Fibroblast of villous mesenchyme (primary cell): ENCODE measurements around the gene GAD1. TPM values are rescaled to one million over a fixed set of nuclear protein-coding genes. Genes with fewer than 3 reads are reported as not detected.
A peak's percentile ranks its signal among the peaks of the same experiment; 100 is the strongest.

ENCODE experiments used
- DNase-seq: peaks from one replicate; pipeline ENCODE4 v3.0.0-alpha.2; 2010; ENCODE audit warnings: low read depth
- H3K4me3 ChIP-seq: 2 replicates; pipeline ENCODE4 v1.5.1; 2011; ENCODE audit warnings: low read depth, mild to moderate bottlenecking, low read length
- CTCF ChIP-seq: IDR thresholded peaks from 2 replicates; pipeline ENCODE4 v1.5.1; 2012; ENCODE audit warnings: low read depth, mild to moderate bottlenecking, low read length; ENCODE audit not compliant: insufficient read depth
- total RNA-seq: library from RNA; depleted of rRNA; stranded (reverse); fragments of >200 nt; gene quantifications from 2 replicates; pipeline ENCODE4 v1.2.3, GENCODE V29; 2012

The GAD1 gene
- total RNA-seq, 1 donor = not detected

- no peak for DNase-seq
- no peak overlapping the region for H3K4me3 ChIP-seq
- no peak for TF ChIP-seq CTCF
These were observed 28.7 kb downstream of the GAD1 start for GRCh38 chr2:170845343-170845742.

- no peak for DNase-seq
- no peak for TF ChIP-seq CTCF
These were observed 29.6 kb downstream of the GAD1 start for GRCh38 chr2:170846314-170846713.

GRCh38 chr2:170847716-170848115, 31.0 kb downstream of the GAD1 start:
- no peak for DNase-seq
- TF ChIP-seq CTCF = no peak
- no peak overlapping the region for H3K4me3 ChIP-seq

More at GRCh38 chr2:170846314-170846713, 29.6 kb downstream of the GAD1 start:
- H3K4me3 ChIP-seq = no peak overlapping the region

GRCh38 chr2:170848587-170848986, 31.9 kb downstream of the GAD1 start:
- no peak for TF ChIP-seq CTCF
- H3K4me3 ChIP-seq = no peak overlapping the region
- peak; percentile 58 for DNase-seq

- H3K4me3 ChIP-seq = no peak overlapping the region
- no peak for TF ChIP-seq CTCF
- DNase-seq = no peak
These were observed 33.6 kb downstream of the GAD1 start for GRCh38 chr2:170850251-170850650.

- no peak overlapping the region for H3K4me3 ChIP-seq
- TF ChIP-seq CTCF = no peak
- no peak for DNase-seq
These were observed 34.9 kb downstream of the GAD1 start for GRCh38 chr2:170851635-170852034.

GRCh38 chr2:170856066-170856465, 39.4 kb downstream of the GAD1 start:
- no peak for TF ChIP-seq CTCF

More at GRCh38 chr2:170856066-170856465, 39.4 kb downstream of the GAD1 start:
- no peak for DNase-seq
- no peak overlapping the region for H3K4me3 ChIP-seq
